ENCODE data around the gene SMAD2.
"Not testable (repeated sequence)": the region's sequence is repeated elsewhere in the genome, so short reads cannot be mapped to it uniquely, and the experiment has no call there.

The SMAD2 gene

DNA sequence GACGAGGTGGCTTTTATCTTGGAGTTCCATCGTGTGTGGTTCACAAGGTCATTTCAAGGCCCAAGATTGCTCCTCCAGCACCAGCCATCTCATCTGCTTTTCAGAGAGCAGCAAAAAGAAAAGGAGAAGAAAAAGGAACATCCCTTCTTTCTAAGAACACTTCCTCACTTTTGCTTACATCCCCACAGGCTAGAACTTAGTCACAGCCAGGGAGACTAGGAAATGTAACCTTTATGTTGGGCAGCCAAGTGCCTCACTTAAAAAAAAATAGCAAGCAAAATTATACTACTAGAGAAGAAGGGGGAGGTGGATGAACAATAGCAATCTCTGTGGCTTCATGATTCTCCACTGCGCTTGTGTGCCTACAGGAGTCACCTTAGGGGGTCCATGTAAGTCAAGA is 141.8 kb downstream of the SMAD2 start:
- no peak for DNase-seq

DNA sequence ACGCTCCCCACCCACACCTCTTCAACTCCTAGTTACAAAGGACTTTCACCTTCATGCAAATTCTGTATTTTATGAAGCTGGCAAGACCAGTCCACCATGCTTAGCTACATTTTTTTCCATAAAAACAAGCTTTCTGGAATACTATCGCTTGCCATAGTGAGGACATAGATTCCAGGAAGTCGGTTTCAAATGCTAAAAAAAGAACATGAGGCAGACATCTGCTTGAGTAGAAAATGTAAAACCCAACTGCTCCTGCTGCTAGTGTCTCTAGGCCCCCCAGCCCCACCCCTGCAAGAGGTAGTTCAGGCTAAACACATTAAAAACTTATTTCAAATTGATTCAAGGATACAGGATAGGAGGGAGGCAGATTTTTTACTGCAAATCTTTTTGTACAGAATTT is 148.9 kb downstream of the SMAD2 start:
- no peak for DNase-seq

DNA sequence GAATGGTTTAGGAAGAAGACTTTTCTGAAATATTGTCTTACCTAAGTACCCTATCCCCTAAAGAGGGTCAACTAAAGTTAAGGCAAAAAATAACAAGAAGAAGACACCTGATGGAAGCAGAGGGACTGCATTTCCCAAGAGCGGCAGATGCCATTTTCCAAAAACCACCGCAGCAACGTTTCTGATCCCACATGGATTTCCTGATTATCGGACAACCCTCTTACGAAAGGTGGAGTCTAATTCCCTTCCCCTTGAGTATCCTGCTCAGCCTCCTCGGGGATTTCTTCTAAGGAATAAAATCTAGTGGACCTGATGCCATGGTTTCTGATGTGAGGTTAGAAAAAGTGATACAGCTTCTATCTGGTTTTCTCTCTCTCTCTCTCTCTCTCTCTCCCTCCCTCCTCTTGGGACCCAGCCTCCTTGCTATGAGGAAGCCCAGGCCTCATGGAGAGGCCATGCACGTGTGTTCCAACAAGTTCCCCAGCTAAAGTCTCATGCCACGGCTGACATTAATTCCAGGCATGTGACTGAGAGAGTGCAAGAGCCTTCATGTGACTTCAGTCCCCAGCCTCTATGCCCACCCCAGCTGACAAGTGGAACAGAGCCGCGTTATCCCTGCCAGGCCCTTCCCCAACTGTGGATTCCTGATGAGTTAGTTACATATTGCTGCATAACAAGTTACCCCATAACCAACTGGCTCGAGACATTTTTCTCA is 150.3 kb downstream of the SMAD2 start:
- DNase-seq = no peak

DNA sequence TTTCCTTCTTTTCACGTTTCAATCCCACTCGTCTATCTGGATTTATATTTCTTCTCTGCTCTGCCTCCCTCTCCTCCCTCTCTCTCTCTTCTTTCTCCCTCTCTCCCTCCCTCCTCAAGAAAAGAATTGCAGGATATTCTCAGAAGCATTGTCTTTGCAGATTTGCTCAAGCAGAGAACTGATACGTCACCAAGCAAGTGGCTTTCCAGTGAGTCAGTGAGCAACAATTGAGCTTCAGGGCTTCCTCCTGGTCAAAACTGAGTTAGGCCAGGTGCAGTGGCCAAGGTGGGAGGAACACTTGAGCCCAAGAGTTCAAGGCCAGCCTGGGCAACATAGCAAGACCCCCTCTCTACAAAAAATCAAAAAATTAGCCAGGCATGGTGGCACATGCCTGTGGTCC is 151.1 kb downstream of the SMAD2 start:
- DNase-seq = no peak

DNA sequence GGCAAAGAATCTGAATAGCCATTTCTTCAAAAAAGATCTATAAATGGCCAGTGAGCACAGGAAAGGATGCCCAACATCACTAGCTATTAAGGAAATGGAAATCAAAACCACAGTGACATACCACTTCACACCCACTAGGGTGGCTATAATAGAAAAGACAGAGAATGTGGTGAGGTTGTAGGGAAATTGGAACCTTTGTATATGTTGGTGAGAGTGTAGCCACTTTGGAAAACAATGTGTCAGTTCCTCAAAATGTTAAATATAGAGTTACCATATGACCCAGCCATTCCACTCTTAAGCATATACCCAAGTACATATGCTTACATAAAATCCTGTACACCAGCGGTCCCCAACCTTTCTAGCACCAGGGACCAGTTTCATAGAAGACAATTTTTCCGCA is 152.8 kb downstream of the SMAD2 start:
- no peak for DNase-seq

DNA sequence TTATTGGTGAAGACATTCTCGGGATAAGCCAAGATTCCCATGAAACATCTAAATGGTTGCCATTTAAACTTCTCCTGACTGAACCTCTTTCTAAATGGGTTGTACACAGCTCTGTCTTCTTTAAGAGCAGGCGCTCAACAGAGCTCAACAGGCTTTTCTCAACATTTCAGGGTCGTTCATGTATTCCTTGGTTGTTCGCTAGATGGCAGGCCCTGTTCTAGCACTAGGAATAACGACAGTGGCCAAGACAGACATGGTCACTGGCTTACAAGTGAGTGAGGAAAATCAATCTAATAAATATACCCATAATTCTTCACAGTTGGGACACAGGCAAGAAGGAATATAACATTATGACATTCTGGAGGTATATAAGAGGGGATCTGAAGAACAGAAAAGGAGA is 154.5 kb downstream of the SMAD2 start:
- peak; percentile 41 for DNase-seq

DNA sequence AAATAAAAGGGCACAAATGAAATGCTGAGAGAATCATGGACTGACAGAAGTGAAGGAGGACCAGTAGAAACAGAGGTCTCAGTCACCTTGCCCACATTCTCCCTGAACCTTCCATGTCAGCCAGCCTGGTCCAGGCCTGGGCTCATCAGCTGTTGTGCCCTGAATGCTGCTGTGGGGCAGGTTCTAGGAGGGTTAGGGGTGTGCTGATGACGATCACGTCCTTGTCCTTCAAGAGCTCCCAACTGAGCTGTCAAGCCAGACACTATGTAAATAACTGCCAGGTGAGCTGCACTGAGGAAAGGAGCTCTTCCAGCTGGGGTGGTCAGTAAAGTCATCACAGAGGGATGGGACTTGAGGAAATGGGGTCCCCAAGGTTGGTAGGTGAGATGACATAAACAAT is 156.5 kb downstream of the SMAD2 start:
- DNase-seq = no peak

DNA sequence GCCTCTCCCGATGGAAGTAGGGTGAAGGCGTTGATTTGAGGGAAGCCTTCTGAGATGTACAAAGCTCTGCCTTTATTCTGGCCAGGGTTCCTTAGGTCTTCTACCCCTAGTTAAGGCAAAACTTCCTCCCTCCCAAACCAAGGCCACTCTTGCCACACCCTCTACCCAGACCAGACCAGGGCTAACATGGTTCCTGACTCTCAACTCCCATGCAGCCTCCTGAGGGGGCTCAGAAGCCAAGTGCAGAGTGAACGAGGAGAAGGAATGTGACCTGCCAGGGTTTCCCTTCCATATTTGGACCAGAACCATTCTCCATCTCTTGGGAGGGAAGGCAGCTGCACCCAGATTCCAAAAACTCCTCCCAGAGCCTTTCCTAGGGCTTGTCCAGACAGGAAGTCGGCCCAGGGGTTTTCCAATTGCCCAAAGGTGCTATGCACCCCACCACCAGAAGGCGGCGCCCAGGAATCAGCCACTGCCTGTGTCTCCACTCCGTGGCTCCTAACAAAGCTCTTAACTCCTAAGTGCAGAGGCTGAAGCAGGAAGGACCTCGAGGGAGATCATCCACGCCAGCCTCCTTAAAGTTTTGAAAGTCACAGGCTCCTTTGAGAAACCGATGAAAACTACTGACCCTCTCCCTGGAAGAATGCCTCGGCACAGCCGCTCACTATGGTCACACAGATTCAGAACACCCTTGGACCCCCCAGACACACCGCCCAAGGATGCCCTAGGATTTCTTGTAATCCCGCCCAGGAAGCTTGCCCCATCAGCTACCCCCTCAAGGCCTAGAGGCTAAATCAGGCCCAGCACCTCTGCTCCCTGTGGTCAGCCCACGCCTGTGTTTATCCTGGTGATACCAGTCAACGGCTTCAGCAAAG is 157.8 kb downstream of the SMAD2 start:
- peak; percentile 82 for DNase-seq

DNA sequence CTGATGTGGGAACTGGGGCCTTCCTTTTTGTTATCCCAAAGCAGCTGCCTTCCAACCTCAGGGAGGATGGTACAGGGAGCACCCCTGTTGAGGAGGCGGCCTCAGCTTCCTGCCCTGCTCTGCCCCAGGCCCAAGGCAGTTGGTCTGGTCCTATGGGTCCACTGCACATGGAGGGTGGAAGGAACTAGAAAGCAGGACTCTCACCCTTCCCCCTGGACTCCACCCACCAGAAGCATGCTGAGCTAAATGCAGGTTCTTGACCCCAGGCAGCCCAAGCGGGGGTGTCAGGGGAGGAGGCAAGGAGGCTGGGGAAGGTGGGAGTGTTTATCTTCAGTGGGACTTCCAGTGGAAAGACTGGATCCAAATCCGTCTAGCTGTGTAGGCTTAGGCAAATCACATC is 158.5 kb downstream of the SMAD2 start:
- DNase-seq = no peak

DNA sequence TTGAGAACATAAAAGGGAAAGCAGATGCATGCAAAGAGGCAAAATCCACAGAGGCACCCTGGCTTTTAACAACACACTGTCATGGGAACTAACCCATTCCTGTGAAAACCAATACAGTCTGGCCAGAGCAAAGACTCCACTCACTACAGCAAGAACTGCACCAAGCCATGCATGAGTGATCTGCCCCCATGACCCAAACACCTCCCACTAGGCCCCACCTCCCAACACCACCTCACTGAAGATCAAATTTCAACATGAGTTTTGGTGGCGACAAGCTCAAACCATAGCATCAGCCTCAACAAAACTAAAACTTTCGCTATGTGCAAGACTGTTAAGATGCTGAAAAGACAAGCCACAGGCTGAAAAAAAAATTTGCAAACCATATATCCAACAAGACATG is 162.8 kb downstream of the SMAD2 start:
- no peak for DNase-seq

DNA sequence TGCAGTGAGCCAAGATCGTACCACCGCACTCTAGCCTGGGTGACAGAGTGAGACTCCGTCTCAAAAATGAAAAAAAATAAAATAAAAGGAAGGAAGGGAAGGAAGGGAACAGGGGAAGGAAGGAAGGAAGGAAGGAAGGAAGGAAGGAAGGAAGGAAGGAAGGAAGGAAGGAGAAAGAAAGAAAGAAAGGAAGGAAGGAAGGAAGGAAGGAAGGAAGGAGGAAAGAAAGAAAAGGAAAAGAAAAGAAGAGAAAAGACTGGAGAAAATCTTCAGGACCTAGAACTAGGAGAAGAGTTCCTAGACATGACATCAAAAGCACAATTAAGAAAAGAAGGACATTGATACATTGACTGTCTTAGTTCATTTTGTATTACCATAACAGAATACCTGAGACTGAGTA is 163.3 kb downstream of the SMAD2 start:
- not testable (repeated sequence) for DNase-seq
